H1 (cell line): ENCODE results near the gene IL23A. TPM values are rescaled to one million over a fixed set of nuclear protein-coding genes. Genes with fewer than 3 reads are reported as not detected.

Experiments used
- CTCF ChIA-PET: fragments of 300-600 bp; sonication (Branson Sonifier 250); formaldehyde crosslinking; loops from one replicate; lab custom pipeline; 2021; ENCODE audit not compliant: partially characterized antibody; lab: Charles Lee
- POLR2A ChIA-PET: fragments of 300-600 bp; sonication (Branson Sonifier 250); formaldehyde crosslinking; loops from one replicate; lab custom pipeline; 2021; ENCODE audit warnings: inconsistent platforms; ENCODE audit not compliant: partially characterized antibody; lab: Charles Lee
- DNase-seq, 2 experiments: peaks; one replicate each; pipeline versions ENCODE4 v3.0.0 to v3.0.0-alpha.2; 2010 to 2022; ENCODE audit warnings: low spot score in 2 of 2, low read depth in 1 of 2, mixed read lengths in 1 of 2
- FAIRE-seq: peaks from 2 replicates; lab custom pipeline; 2011; peaks lifted over from hg19 to GRCh38; lab: Jason Lieb, UNC
- H2AFZ ChIP-seq: 2 replicates; pipeline ENCODE4 v1.8.1; 2012; ENCODE audit warnings: low read length, inconsistent platforms
- H2AK5ac ChIP-seq: 2 replicates; pipeline ENCODE4 v1.6.1; 2013; ENCODE audit warnings: low read depth, low read length
- H2BK120ac ChIP-seq: replicated peaks from 2 replicates; pipeline ENCODE3; 2013; ENCODE audit warnings: low read depth, low read length, inconsistent platforms
- H2BK12ac ChIP-seq: 2 replicates; pipeline ENCODE4 v1.6.1; 2013; ENCODE audit warnings: low read depth, low read length
- H2BK15ac ChIP-seq: 2 replicates; pipeline ENCODE4 v1.6.1; 2013; ENCODE audit warnings: low read length
- H2BK20ac ChIP-seq: 2 replicates; pipeline ENCODE4 v1.6.1; 2013; ENCODE audit warnings: low read length
- H2BK5ac ChIP-seq: 2 replicates; pipeline ENCODE4 v1.6.1; 2013; ENCODE audit warnings: low read depth, low read length
- H3K14ac ChIP-seq: 2 replicates; pipeline ENCODE4 v1.6.1; 2013; ENCODE audit warnings: inconsistent platforms; ENCODE audit not compliant: insufficient read length
- H3K18ac ChIP-seq: 2 replicates; pipeline ENCODE4 v1.6.1; 2013; ENCODE audit warnings: low read length; ENCODE audit errors: extremely low read depth
- H3K23ac ChIP-seq: 2 replicates; pipeline ENCODE4 v1.6.1; 2013; ENCODE audit warnings: inconsistent platforms; ENCODE audit not compliant: insufficient read length
- H3K23me2 ChIP-seq: 2 replicates; pipeline ENCODE4 v1.6.1; 2013; ENCODE audit warnings: low read depth, low read length
- H3K27ac ChIP-seq: 2 replicates; pipeline ENCODE4 v1.6.1; 2011; ENCODE audit warnings: low read depth, low read length, inconsistent platforms
- H3K27me3 ChIP-seq, 4 experiments: replicated peaks in 1 of 4; 1 replicate in 1 of 4; 2 replicates in 3 of 4; pipeline versions ENCODE4 v1.6.1 to v1.8.1; 2011 to 2013; ENCODE audit warnings: low read length in 3 of 4, mild to moderate bottlenecking in 3 of 4, inconsistent platforms in 2 of 4, mixed read lengths in 2 of 4, moderate library complexity in 1 of 4; ENCODE audit not compliant: control insufficient read depth in 3 of 4, insufficient read depth in 3 of 4; ENCODE audit errors: extremely low read depth in 1 of 4
- H3K36me3 ChIP-seq, 4 experiments: 2 replicates each; pipeline versions ENCODE4 v1.6.1 to v1.8.1; 2011 to 2013; ENCODE audit warnings: mild to moderate bottlenecking in 4 of 4, low read length in 3 of 4, moderate library complexity in 2 of 4, control low read depth in 1 of 4, inconsistent platforms in 1 of 4; ENCODE audit not compliant: insufficient read depth in 4 of 4, control insufficient read depth in 2 of 4
- H3K4ac ChIP-seq: replicated peaks from 2 replicates; pipeline ENCODE3; 2013; ENCODE audit warnings: low read length, low read depth, mixed read lengths, inconsistent platforms; ENCODE audit not compliant: insufficient read length
- H3K4me1 ChIP-seq, 4 experiments: replicated peaks in 1 of 4; 1 replicate in 1 of 4; 2 replicates in 3 of 4; pipeline versions ENCODE4 v1.6.1 to v1.8.1; 2011 to 2013; ENCODE audit warnings: low read length in 3 of 4, inconsistent platforms in 2 of 4, mixed read lengths in 1 of 4; ENCODE audit not compliant: insufficient read depth in 4 of 4, control insufficient read depth in 3 of 4
- H3K4me2 ChIP-seq, 2 experiments: 2 replicates each; pipeline versions ENCODE4 v1.6.1 to v1.8.1; 2011 to 2013; ENCODE audit warnings: low read depth in 2 of 2, low read length in 2 of 2, control low read depth in 1 of 2, inconsistent platforms in 1 of 2, mild to moderate bottlenecking in 1 of 2; ENCODE audit not compliant: insufficient read depth in 1 of 2
- H3K4me3 ChIP-seq, 4 experiments: fragments of 200-600, 300-600 bp in 1 of 4; sonication (generic), shearing (Covaris generic), sonication (Bioruptor Twin) in 1 of 4; 2 replicates each; pipeline versions ENCODE4 v1.5.1 to v1.8.1; 2011 to 2016; ENCODE audit warnings: low read length in 4 of 4, low read depth in 3 of 4, control low read depth in 2 of 4, inconsistent platforms in 2 of 4, mild to moderate bottlenecking in 2 of 4, mixed read lengths in 1 of 4, moderate library complexity in 1 of 4; ENCODE audit not compliant: insufficient read depth in 2 of 4; ENCODE audit errors: extremely low read depth in 1 of 4
- H3K56ac ChIP-seq: replicated peaks from 2 replicates; pipeline ENCODE3; 2013; ENCODE audit warnings: low read depth, mild to moderate bottlenecking, mixed read lengths, low read length, inconsistent platforms; ENCODE audit not compliant: insufficient read length
- H3K79me1 ChIP-seq: 2 replicates; pipeline ENCODE4 v1.6.1; 2013; ENCODE audit warnings: low read depth, low read length, control low read depth
- H3K79me2 ChIP-seq, 2 experiments: 2 replicates each; pipeline versions ENCODE4 v1.6.1 to v1.8.1; 2012 to 2013; ENCODE audit warnings: low read length in 2 of 2, mild to moderate bottlenecking in 2 of 2, inconsistent platforms in 1 of 2; ENCODE audit not compliant: insufficient read depth in 2 of 2, control insufficient read depth in 1 of 2
- H3K9ac ChIP-seq, 4 experiments: replicated peaks in 1 of 4; 1 replicate in 1 of 4; 2 replicates in 3 of 4; pipeline versions ENCODE4 v1.6.1 to v1.8.1; 2011 to 2013; ENCODE audit warnings: low read depth in 3 of 4, low read length in 3 of 4, control low read depth in 2 of 4, mild to moderate bottlenecking in 2 of 4, moderate library complexity in 2 of 4, inconsistent platforms in 1 of 4; ENCODE audit errors: extremely low read depth in 1 of 4
- H3K9me3 ChIP-seq, 2 experiments: 2 replicates each; pipeline versions ENCODE4 v1.6.1 to v1.8.1; 2012 to 2013; ENCODE audit warnings: mild to moderate bottlenecking in 2 of 2, moderate library complexity in 2 of 2, control low read depth in 1 of 2, inconsistent platforms in 1 of 2, low read depth in 1 of 2, low read length in 1 of 2, mixed read lengths in 1 of 2; ENCODE audit not compliant: insufficient read depth in 2 of 2
- H4K20me1 ChIP-seq, 2 experiments: replicated peaks in 1 of 2; 2 replicates each; pipeline versions ENCODE3 to v1.8.1; 2011 to 2013; ENCODE audit warnings: inconsistent platforms in 2 of 2, low read length in 2 of 2, mild to moderate bottlenecking in 1 of 2; ENCODE audit not compliant: insufficient read depth in 2 of 2, control insufficient read depth in 1 of 2
- H4K5ac ChIP-seq: 2 replicates; pipeline ENCODE4 v1.6.1; 2013; ENCODE audit warnings: low read length, low read depth, mixed read lengths, inconsistent platforms; ENCODE audit not compliant: insufficient read length
- H4K8ac ChIP-seq: 2 replicates; pipeline ENCODE4 v1.8.0; 2013; ENCODE audit warnings: mild to moderate bottlenecking, moderate library complexity, low read length, inconsistent platforms; ENCODE audit not compliant: insufficient read depth; ENCODE audit errors: extremely low read depth
- H4K91ac ChIP-seq: replicated peaks from 2 replicates; pipeline ENCODE3; 2013; ENCODE audit warnings: low read length, mixed read lengths, inconsistent platforms; ENCODE audit not compliant: insufficient read length
- WGBS, 2 experiments: shearing (Covaris generic) in 1 of 2; methylation state at CpG; one replicate each; pipeline versions ENCODE4 v1.1.6 to v1.1.7; 2013 to 2015; ENCODE audit warnings: low lambda C conversion rate in 2 of 2, mixed read lengths in 2 of 2, inconsistent platforms in 1 of 2, low coverage in 1 of 2, missing lambda C conversion rate in 1 of 2; ENCODE audit not compliant: insufficient replicate concordance in 2 of 2, insufficient coverage in 1 of 2, insufficient read length in 1 of 2; ENCODE audit errors: extremely low coverage in 1 of 2, missing lambda C conversion rate in 1 of 2; 5-methylcytosine and 5-hydroxymethylcytosine counted together
- polyA plus RNA-seq, 7 experiments: library from polyadenylated mRNA; depleted of rRNA in 3 of 7; stranded (reverse) in 5 of 7; unstranded in 2 of 7; fragments of >200 nt in 5 of 7; fragments of 200-250 nt in 2 of 7; gene quantifications; 1 replicate in 5 of 7; 2 replicates in 1 of 7; 4 replicates in 1 of 7; pipeline versions ENCODE4 v1.2.1 to v1.2.3, GENCODE V29; 2011 to 2013; ENCODE audit warnings: missing spikeins in 2 of 7, mixed read lengths in 2 of 7
- total RNA-seq: library from RNA; stranded (reverse); fragmentation: NEBNext Ultra II Directional; extraction: Animal tissue kit (Norgen Biotek cat#: 25700); gene quantifications from 2 replicates; pipeline ENCODE4 v1.2.1, GENCODE V29; 2021
- TF ChIP-seq, protein P1 (sequence below): IDR thresholded peaks from 2 replicates; pipeline ENCODE4 v1.6.1; 2011; ENCODE audit warnings: low read depth, mild to moderate bottlenecking, low read length; ENCODE audit not compliant: insufficient read depth

IL23A gene
- total and polyA plus RNA-seq, 2 of the 8 experiments (the other 6 are each of a cell fraction or from before 2014, with no cell fraction given) = 2.3 to 3.6 TPM

GRCh38 chr12:56351325-56351724, 12.6 kb downstream of the IL23A start:
- no peak overlapping the region for H3K9ac ChIP-seq
- CTCF ChIA-PET = interaction anchor here (0.5 to 1.8 kb wide), 5 partner anchors 9 to 261 kb away, joined by 3 to 7 read pairs (median 3); partner anchors contain the start of genes IL23A and STAT2
- H2BK5ac ChIP-seq = no peak overlapping the region
- no peak overlapping the region for H3K4ac ChIP-seq
- peaks cover 16 to 65% (median 50%) of the 10 kb centered on the region in 4 experiments for H3K36me3 ChIP-seq
- no peak overlapping the region for H3K4me3 ChIP-seq
- no peak overlapping the region for H3K18ac ChIP-seq
- no peak overlapping the region for H4K8ac ChIP-seq
- H3K9me3 ChIP-seq = no peaks in the 10 kb centered on the region; a peak in 1 of 4 replicates
- H3K27me3 ChIP-seq = no peaks in the 10 kb centered on the region
- no peak overlapping the region for H2AFZ ChIP-seq
- POLR2A ChIA-PET = interaction anchor here (1.0 to 4.3 kb wide), 4 partner anchors 9 to 95 kb away, joined by 3 to 20 read pairs (median 4); partner anchors contain the start of genes IL23A and STAT2
- H3K14ac ChIP-seq = no peak overlapping the region
- DNase-seq (no peak), FAIRE-seq (no peak)
- H3K79me2 ChIP-seq = no peaks in the 10 kb centered on the region
- no peak overlapping the region for H2BK12ac ChIP-seq
- no peak overlapping the region for H3K27ac ChIP-seq
- no peak overlapping the region for H2AK5ac ChIP-seq
- H3K4me2 ChIP-seq = no peak overlapping the region
- H2BK120ac ChIP-seq = no peak overlapping the region
- H4K5ac ChIP-seq = no peak overlapping the region
- H4K91ac ChIP-seq = no peak overlapping the region
- H3K23me2 ChIP-seq = no peaks in the 10 kb centered on the region
- no peaks in the 10 kb centered on the region; the same call in 1 of the 2 replicates for H3K79me1 ChIP-seq
- TF ChIP-seq, protein P1, sequence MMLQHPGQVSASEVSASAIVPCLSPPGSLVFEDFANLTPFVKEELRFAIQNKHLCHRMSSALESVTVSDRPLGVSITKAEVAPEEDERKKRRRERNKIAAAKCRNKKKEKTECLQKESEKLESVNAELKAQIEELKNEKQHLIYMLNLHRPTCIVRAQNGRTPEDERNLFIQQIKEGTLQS = no peak
- WGBS, 2 experiments = 100% methylated on average over 2 of the region's 2 CpGs; no CpG with 5 or more reads in 1 of the 2 experiments
- H2BK20ac ChIP-seq = no peak overlapping the region
- no peaks in the 10 kb centered on the region for H3K4me1 ChIP-seq
- H3K56ac ChIP-seq = no peak overlapping the region
- H4K20me1 ChIP-seq = no peaks in the 10 kb centered on the region
- no peak overlapping the region for H2BK15ac ChIP-seq
- no peak overlapping the region for H3K23ac ChIP-seq
